ENCODE measurements around the gene SLFNL1. TPM values are rescaled to one million over a fixed set of nuclear protein-coding genes. Genes with fewer than 3 reads are reported as not detected.

Gene SLFNL1
- total RNA-seq, 1 experiment from 2014 or later = 0.11 TPM

DNA sequence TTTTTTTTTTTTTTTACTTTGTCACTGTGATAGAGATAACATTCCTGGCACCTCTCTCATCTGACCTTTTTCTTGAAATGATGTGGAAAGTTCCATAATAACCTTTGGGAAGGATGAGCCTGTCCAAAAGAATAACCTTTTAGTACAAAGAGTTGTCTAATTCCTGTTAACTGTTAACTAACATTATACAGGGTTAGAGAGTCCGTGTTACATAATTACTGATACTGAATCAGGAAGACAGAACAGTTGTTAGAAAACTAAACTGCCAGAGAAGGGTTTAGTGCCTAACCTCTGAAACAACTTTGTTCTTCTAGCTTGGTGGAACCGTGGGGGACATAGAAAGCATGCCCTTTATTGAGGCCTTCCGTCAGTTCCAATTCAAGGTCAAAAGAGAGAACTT is 33.2 kb downstream of the SLFNL1 start:
- Mint-ChIP-seq H3K36me3 (ENCODE audit: insufficient read depth in 1 of 3, low read depth in 3 of 3) (peaks cover 68 to 100% (median 94%) of the 10 kb centered on the region in 3 experiments; a peak in 6 of 7 replicates), H3K4me1 (no peaks in the 10 kb centered on the region), H3K4me3 (no peak overlapping the region), H3K27me3 (ENCODE audit: low read depth) (no peaks in the 10 kb centered on the region), H3K27ac (0 out of 7 replicates have a peak overlapping the region, but pooled peaks of 1 of the 3 experiments have one; percentile 51), H3K9me3 (no peaks in the 10 kb centered on the region)
- DNase-seq = no peak
- H3K56ac ChIP-seq (ENCODE audit: insufficient read length, low read depth, low read length) = no peak overlapping the region
- no peak overlapping the region for H3K14ac ChIP-seq (ENCODE audit: insufficient read depth, low read length)
- no peak overlapping the region for H2BK15ac ChIP-seq (ENCODE audit: low read depth, low read length)
- no peaks in the 10 kb centered on the region for H3K9me3 ChIP-seq (ENCODE audit: control insufficient read depth, low read depth, low read length)
- no CpG with 5 or more reads among the region's 3 CpGs for WGBS (ENCODE audit: extremely low coverage, insufficient read length, low lambda C conversion rate)
- H2BK5ac ChIP-seq (ENCODE audit: insufficient read length, low read length) = no peak overlapping the region
- no peak overlapping the region for H3K4me2 ChIP-seq (ENCODE audit: insufficient read depth, insufficient read length, low read length)
- H3K4ac ChIP-seq (ENCODE audit: low read depth, low read length) = no peak overlapping the region
- H3K23ac ChIP-seq (ENCODE audit: insufficient read length, low read depth, low read length) = no peak overlapping the region
- H2AK5ac ChIP-seq (ENCODE audit: insufficient read length, low read length) = no peak overlapping the region
- no peak overlapping the region for H3K18ac ChIP-seq (ENCODE audit: insufficient read length, low read depth, low read length)
- no peaks in the 10 kb centered on the region for H3K4me1 ChIP-seq (ENCODE audit: insufficient read depth, low read length)
- H2AFZ ChIP-seq (ENCODE audit: low read length) = no peak overlapping the region
- no peak overlapping the region for H3T11ph ChIP-seq (ENCODE audit: low read length)
- no peaks in the 10 kb centered on the region for H4K20me1 ChIP-seq (ENCODE audit: control insufficient read depth, insufficient read depth, insufficient read length)
- no peak overlapping the region for H4K91ac ChIP-seq (ENCODE audit: insufficient read length, low read depth, low read length)
- no peaks in the 10 kb centered on the region for H3K23me2 ChIP-seq (ENCODE audit: insufficient read length, low read depth, low read length, poor library complexity, severe bottlenecking)
- H3K79me1 ChIP-seq (ENCODE audit: insufficient read depth, low read depth, low read length, poor library complexity, severe bottlenecking) = no peaks in the 10 kb centered on the region
- H3K9ac ChIP-seq (ENCODE audit: extremely low read depth, insufficient read length, low read length) = no peak overlapping the region
- no peaks in the 10 kb centered on the region for H3K79me2 ChIP-seq (ENCODE audit: insufficient read depth, low read length)
- H2BK20ac ChIP-seq (ENCODE audit: low read depth, low read length, poor library complexity, severe bottlenecking) = no peak overlapping the region
- H4K5ac ChIP-seq (ENCODE audit: insufficient read length, low read depth, low read length) = no peak overlapping the region
- TF ChIP-seq, protein P1, sequence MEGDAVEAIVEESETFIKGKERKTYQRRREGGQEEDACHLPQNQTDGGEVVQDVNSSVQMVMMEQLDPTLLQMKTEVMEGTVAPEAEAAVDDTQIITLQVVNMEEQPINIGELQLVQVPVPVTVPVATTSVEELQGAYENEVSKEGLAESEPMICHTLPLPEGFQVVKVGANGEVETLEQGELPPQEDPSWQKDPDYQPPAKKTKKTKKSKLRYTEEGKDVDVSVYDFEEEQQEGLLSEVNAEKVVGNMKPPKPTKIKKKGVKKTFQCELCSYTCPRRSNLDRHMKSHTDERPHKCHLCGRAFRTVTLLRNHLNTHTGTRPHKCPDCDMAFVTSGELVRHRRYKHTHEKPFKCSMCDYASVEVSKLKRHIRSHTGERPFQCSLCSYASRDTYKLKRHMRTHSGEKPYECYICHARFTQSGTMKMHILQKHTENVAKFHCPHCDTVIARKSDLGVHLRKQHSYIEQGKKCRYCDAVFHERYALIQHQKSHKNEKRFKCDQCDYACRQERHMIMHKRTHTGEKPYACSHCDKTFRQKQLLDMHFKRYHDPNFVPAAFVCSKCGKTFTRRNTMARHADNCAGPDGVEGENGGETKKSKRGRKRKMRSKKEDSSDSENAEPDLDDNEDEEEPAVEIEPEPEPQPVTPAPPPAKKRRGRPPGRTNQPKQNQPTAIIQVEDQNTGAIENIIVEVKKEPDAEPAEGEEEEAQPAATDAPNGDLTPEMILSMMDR (conservative IDR thresholded peaks at IDR 0.05) = no peak
- H2BK12ac ChIP-seq (ENCODE audit: insufficient read length, low read depth, low read length) = no peak overlapping the region
- no peak overlapping the region for H2BK120ac ChIP-seq (ENCODE audit: low read depth, low read length, poor library complexity, severe bottlenecking)
- no peak overlapping the region for H3K27ac ChIP-seq (ENCODE audit: insufficient read length, low read depth, low read length)
- H3K27me3 ChIP-seq (ENCODE audit: insufficient read depth, low read length) = no peaks in the 10 kb centered on the region
- H4K8ac ChIP-seq (replicated peaks; ENCODE audit: insufficient read length, low read depth, low read length) = no peak overlapping the region

Data from H9 (cell line).